H1 (cell line): ENCODE measurements around the gene MAPKAPK2. TPM values are rescaled to one million over a fixed set of nuclear protein-coding genes. Genes with fewer than 3 reads are reported as not detected.
A peak's percentile ranks its signal among the peaks of the same experiment; 100 is the strongest.

Experiments used
- CTCF ChIA-PET: fragments of 300-600 bp; sonication (Branson Sonifier 250); formaldehyde crosslinking; loops from one replicate; lab custom pipeline; 2021; ENCODE audit not compliant: partially characterized antibody; lab: Charles Lee
- POLR2A ChIA-PET: fragments of 300-600 bp; sonication (Branson Sonifier 250); formaldehyde crosslinking; loops from one replicate; lab custom pipeline; 2021; ENCODE audit warnings: inconsistent platforms; ENCODE audit not compliant: partially characterized antibody; lab: Charles Lee
- DNase-seq, 2 experiments: peaks; one replicate each; pipeline versions ENCODE4 v3.0.0 to v3.0.0-alpha.2; 2010 to 2022; ENCODE audit warnings: low spot score in 2 of 2, low read depth in 1 of 2, mixed read lengths in 1 of 2
- FAIRE-seq: peaks from 2 replicates; lab custom pipeline; 2011; peaks lifted over from hg19 to GRCh38; lab: Jason Lieb, UNC
- H2AFZ ChIP-seq: 2 replicates; pipeline ENCODE4 v1.8.1; 2012; ENCODE audit warnings: low read length, inconsistent platforms
- H2AK5ac ChIP-seq: 2 replicates; pipeline ENCODE4 v1.6.1; 2013; ENCODE audit warnings: low read depth, low read length
- H2BK120ac ChIP-seq: replicated peaks from 2 replicates; pipeline ENCODE3; 2013; ENCODE audit warnings: low read depth, low read length, inconsistent platforms
- H2BK12ac ChIP-seq: 2 replicates; pipeline ENCODE4 v1.6.1; 2013; ENCODE audit warnings: low read depth, low read length
- H2BK15ac ChIP-seq: 2 replicates; pipeline ENCODE4 v1.6.1; 2013; ENCODE audit warnings: low read length
- H2BK20ac ChIP-seq: 2 replicates; pipeline ENCODE4 v1.6.1; 2013; ENCODE audit warnings: low read length
- H2BK5ac ChIP-seq: 2 replicates; pipeline ENCODE4 v1.6.1; 2013; ENCODE audit warnings: low read depth, low read length
- H3K14ac ChIP-seq: 2 replicates; pipeline ENCODE4 v1.6.1; 2013; ENCODE audit warnings: inconsistent platforms; ENCODE audit not compliant: insufficient read length
- H3K18ac ChIP-seq: 2 replicates; pipeline ENCODE4 v1.6.1; 2013; ENCODE audit warnings: low read length; ENCODE audit errors: extremely low read depth
- H3K23ac ChIP-seq: 2 replicates; pipeline ENCODE4 v1.6.1; 2013; ENCODE audit warnings: inconsistent platforms; ENCODE audit not compliant: insufficient read length
- H3K23me2 ChIP-seq: 2 replicates; pipeline ENCODE4 v1.6.1; 2013; ENCODE audit warnings: low read depth, low read length
- H3K27ac ChIP-seq: 2 replicates; pipeline ENCODE4 v1.6.1; 2011; ENCODE audit warnings: low read depth, low read length, inconsistent platforms
- H3K27me3 ChIP-seq, 4 experiments: replicated peaks in 1 of 4; 1 replicate in 1 of 4; 2 replicates in 3 of 4; pipeline versions ENCODE4 v1.6.1 to v1.8.1; 2011 to 2013; ENCODE audit warnings: low read length in 3 of 4, mild to moderate bottlenecking in 3 of 4, inconsistent platforms in 2 of 4, mixed read lengths in 2 of 4, moderate library complexity in 1 of 4; ENCODE audit not compliant: control insufficient read depth in 3 of 4, insufficient read depth in 3 of 4; ENCODE audit errors: extremely low read depth in 1 of 4
- H3K36me3 ChIP-seq, 4 experiments: 2 replicates each; pipeline versions ENCODE4 v1.6.1 to v1.8.1; 2011 to 2013; ENCODE audit warnings: mild to moderate bottlenecking in 4 of 4, low read length in 3 of 4, moderate library complexity in 2 of 4, control low read depth in 1 of 4, inconsistent platforms in 1 of 4; ENCODE audit not compliant: insufficient read depth in 4 of 4, control insufficient read depth in 2 of 4
- H3K4ac ChIP-seq: replicated peaks from 2 replicates; pipeline ENCODE3; 2013; ENCODE audit warnings: low read length, low read depth, mixed read lengths, inconsistent platforms; ENCODE audit not compliant: insufficient read length
- H3K4me1 ChIP-seq, 4 experiments: replicated peaks in 1 of 4; 1 replicate in 1 of 4; 2 replicates in 3 of 4; pipeline versions ENCODE4 v1.6.1 to v1.8.1; 2011 to 2013; ENCODE audit warnings: low read length in 3 of 4, inconsistent platforms in 2 of 4, mixed read lengths in 1 of 4; ENCODE audit not compliant: insufficient read depth in 4 of 4, control insufficient read depth in 3 of 4
- H3K4me2 ChIP-seq, 2 experiments: 2 replicates each; pipeline versions ENCODE4 v1.6.1 to v1.8.1; 2011 to 2013; ENCODE audit warnings: low read depth in 2 of 2, low read length in 2 of 2, control low read depth in 1 of 2, inconsistent platforms in 1 of 2, mild to moderate bottlenecking in 1 of 2; ENCODE audit not compliant: insufficient read depth in 1 of 2
- H3K4me3 ChIP-seq, 4 experiments: fragments of 200-600, 300-600 bp in 1 of 4; sonication (generic), shearing (Covaris generic), sonication (Bioruptor Twin) in 1 of 4; 2 replicates each; pipeline versions ENCODE4 v1.5.1 to v1.8.1; 2011 to 2016; ENCODE audit warnings: low read length in 4 of 4, low read depth in 3 of 4, control low read depth in 2 of 4, inconsistent platforms in 2 of 4, mild to moderate bottlenecking in 2 of 4, mixed read lengths in 1 of 4, moderate library complexity in 1 of 4; ENCODE audit not compliant: insufficient read depth in 2 of 4; ENCODE audit errors: extremely low read depth in 1 of 4
- H3K56ac ChIP-seq: replicated peaks from 2 replicates; pipeline ENCODE3; 2013; ENCODE audit warnings: low read depth, mild to moderate bottlenecking, mixed read lengths, low read length, inconsistent platforms; ENCODE audit not compliant: insufficient read length
- H3K79me1 ChIP-seq: 2 replicates; pipeline ENCODE4 v1.6.1; 2013; ENCODE audit warnings: low read depth, low read length, control low read depth
- H3K79me2 ChIP-seq, 2 experiments: 2 replicates each; pipeline versions ENCODE4 v1.6.1 to v1.8.1; 2012 to 2013; ENCODE audit warnings: low read length in 2 of 2, mild to moderate bottlenecking in 2 of 2, inconsistent platforms in 1 of 2; ENCODE audit not compliant: insufficient read depth in 2 of 2, control insufficient read depth in 1 of 2
- H3K9ac ChIP-seq, 4 experiments: replicated peaks in 1 of 4; 1 replicate in 1 of 4; 2 replicates in 3 of 4; pipeline versions ENCODE4 v1.6.1 to v1.8.1; 2011 to 2013; ENCODE audit warnings: low read depth in 3 of 4, low read length in 3 of 4, control low read depth in 2 of 4, mild to moderate bottlenecking in 2 of 4, moderate library complexity in 2 of 4, inconsistent platforms in 1 of 4; ENCODE audit errors: extremely low read depth in 1 of 4
- H3K9me3 ChIP-seq, 2 experiments: 2 replicates each; pipeline versions ENCODE4 v1.6.1 to v1.8.1; 2012 to 2013; ENCODE audit warnings: mild to moderate bottlenecking in 2 of 2, moderate library complexity in 2 of 2, control low read depth in 1 of 2, inconsistent platforms in 1 of 2, low read depth in 1 of 2, low read length in 1 of 2, mixed read lengths in 1 of 2; ENCODE audit not compliant: insufficient read depth in 2 of 2
- H4K20me1 ChIP-seq, 2 experiments: replicated peaks in 1 of 2; 2 replicates each; pipeline versions ENCODE3 to v1.8.1; 2011 to 2013; ENCODE audit warnings: inconsistent platforms in 2 of 2, low read length in 2 of 2, mild to moderate bottlenecking in 1 of 2; ENCODE audit not compliant: insufficient read depth in 2 of 2, control insufficient read depth in 1 of 2
- H4K5ac ChIP-seq: 2 replicates; pipeline ENCODE4 v1.6.1; 2013; ENCODE audit warnings: low read length, low read depth, mixed read lengths, inconsistent platforms; ENCODE audit not compliant: insufficient read length
- H4K8ac ChIP-seq: 2 replicates; pipeline ENCODE4 v1.8.0; 2013; ENCODE audit warnings: mild to moderate bottlenecking, moderate library complexity, low read length, inconsistent platforms; ENCODE audit not compliant: insufficient read depth; ENCODE audit errors: extremely low read depth
- H4K91ac ChIP-seq: replicated peaks from 2 replicates; pipeline ENCODE3; 2013; ENCODE audit warnings: low read length, mixed read lengths, inconsistent platforms; ENCODE audit not compliant: insufficient read length
- EGR1 ChIP-seq: IDR thresholded peaks from 2 replicates; pipeline ENCODE4 v1.6.1; 2011; ENCODE audit warnings: low read depth, low read length, borderline replicate concordance
- NANOG ChIP-seq: IDR thresholded peaks from 2 replicates; pipeline ENCODE4 v1.6.1; 2011; ENCODE audit warnings: low read length, low read depth, mild to moderate bottlenecking, inconsistent platforms; ENCODE audit not compliant: insufficient read depth, poor library complexity, severe bottlenecking
- TEAD4 ChIP-seq: IDR thresholded peaks from 2 replicates; pipeline ENCODE4 v1.6.1; 2012; ENCODE audit warnings: low read depth, low read length, inconsistent platforms, mixed read lengths
- ZNF274 ChIP-seq: IDR thresholded peaks from 2 replicates; pipeline ENCODE4 v1.7.0; 2012; ENCODE audit warnings: low read length, borderline replicate concordance; ENCODE audit errors: extremely low read depth
- WGBS, 2 experiments: shearing (Covaris generic) in 1 of 2; methylation state at CpG; one replicate each; pipeline versions ENCODE4 v1.1.6 to v1.1.7; 2013 to 2015; ENCODE audit warnings: low lambda C conversion rate in 2 of 2, mixed read lengths in 2 of 2, inconsistent platforms in 1 of 2, low coverage in 1 of 2, missing lambda C conversion rate in 1 of 2; ENCODE audit not compliant: insufficient replicate concordance in 2 of 2, insufficient coverage in 1 of 2, insufficient read length in 1 of 2; ENCODE audit errors: extremely low coverage in 1 of 2, missing lambda C conversion rate in 1 of 2; 5-methylcytosine and 5-hydroxymethylcytosine counted together
- polyA plus RNA-seq, 7 experiments: library from polyadenylated mRNA; depleted of rRNA in 3 of 7; stranded (reverse) in 5 of 7; unstranded in 2 of 7; fragments of >200 nt in 5 of 7; fragments of 200-250 nt in 2 of 7; gene quantifications; 1 replicate in 5 of 7; 2 replicates in 1 of 7; 4 replicates in 1 of 7; pipeline versions ENCODE4 v1.2.1 to v1.2.3, GENCODE V29; 2011 to 2013; ENCODE audit warnings: missing spikeins in 2 of 7, mixed read lengths in 2 of 7
- total RNA-seq: library from RNA; stranded (reverse); fragmentation: NEBNext Ultra II Directional; extraction: Animal tissue kit (Norgen Biotek cat#: 25700); gene quantifications from 2 replicates; pipeline ENCODE4 v1.2.1, GENCODE V29; 2021

MAPKAPK2 gene
- total and polyA plus RNA-seq, 2 of the 8 experiments (the other 6 are each of a cell fraction or from before 2014, with no cell fraction given) = 27.5 to 44.9 TPM

- Histone ChIP-seq H3K56ac (no peak overlapping the region), H2BK5ac (no peak overlapping the region)
Measured at GRCh38 chr1:206751891-206752290, 67.2 kb downstream of the MAPKAPK2 start.

More at GRCh38 chr1:206751891-206752290, 67.2 kb downstream of the MAPKAPK2 start:
- no peak overlapping the region for H3K23ac ChIP-seq
- H3K4me3 ChIP-seq = no peak overlapping the region
- no peak overlapping the region for H2BK20ac ChIP-seq
- no peak overlapping the region for H3K18ac ChIP-seq
- no peak overlapping the region for H4K5ac ChIP-seq
- no peak overlapping the region for H3K4ac ChIP-seq
- FAIRE-seq = no peak
- no peak overlapping the region for H4K8ac ChIP-seq
- no peaks in the 10 kb centered on the region for H3K79me1 ChIP-seq
- TF ChIP-seq TEAD4 (peak; percentile 28; the same call in 1 of the 2 replicates), ZNF274 (no peak), NANOG (peak; percentile 38), EGR1 (peak; percentile 17; the same call in 1 of the 2 replicates)
- TF ChIP-seq, all 59 proteins: peak for 3
- H3K36me3 ChIP-seq = no peaks in the 10 kb centered on the region
- no peaks in the 10 kb centered on the region for H3K4me1 ChIP-seq
- H2AK5ac ChIP-seq = no peak overlapping the region
- no peak overlapping the region for H4K91ac ChIP-seq
- H2BK15ac ChIP-seq = no peak overlapping the region
- no peaks in the 10 kb centered on the region for H3K79me2 ChIP-seq
- no peaks in the 10 kb centered on the region; the same call in 1 of the 2 replicates for H3K23me2 ChIP-seq
- ChIA-PET POLR2A (no interaction called here), CTCF (interaction anchor here (1.2 to 1.8 kb wide), 2 partner anchors 17 to 19 kb away, joined by 3 to 5 read pairs; partner anchors contain the start of gene IL19)
- no peaks in the 10 kb centered on the region for H4K20me1 ChIP-seq
- WGBS, 2 experiments = 47% methylated on average over 5 of the region's 5 CpGs; no CpG with 5 or more reads in 1 of the 2 experiments
- no peak for DNase-seq
- H3K14ac ChIP-seq = no peak overlapping the region
- H3K9ac ChIP-seq = no peak overlapping the region
- H2AFZ ChIP-seq = no peak overlapping the region
- peaks cover 2 to 7% (median 4%) of the 10 kb centered on the region in 4 experiments; a peak in 5 of 7 replicates for H3K27me3 ChIP-seq
- H3K27ac ChIP-seq = no peak overlapping the region
- H2BK120ac ChIP-seq = no peak overlapping the region
- no peak overlapping the region for H3K4me2 ChIP-seq
- H3K9me3 ChIP-seq = no peaks in the 10 kb centered on the region
- H2BK12ac ChIP-seq = no peak overlapping the region
